Activated naive CD8-positive, alpha-beta T cell treated with anti-CD3 and anti-CD28 coated beads, Interleukin-2, amount 50 U/mL, for 16 hours (primary cell): ENCODE data around the gene ZNF593.

Source experiments
- DNase-seq: peaks from one replicate; pipeline ENCODE4 v3.0.0-alpha.2; 2020; ENCODE audit warnings: low read depth, low spot score

Gene ZNF593

DNA sequence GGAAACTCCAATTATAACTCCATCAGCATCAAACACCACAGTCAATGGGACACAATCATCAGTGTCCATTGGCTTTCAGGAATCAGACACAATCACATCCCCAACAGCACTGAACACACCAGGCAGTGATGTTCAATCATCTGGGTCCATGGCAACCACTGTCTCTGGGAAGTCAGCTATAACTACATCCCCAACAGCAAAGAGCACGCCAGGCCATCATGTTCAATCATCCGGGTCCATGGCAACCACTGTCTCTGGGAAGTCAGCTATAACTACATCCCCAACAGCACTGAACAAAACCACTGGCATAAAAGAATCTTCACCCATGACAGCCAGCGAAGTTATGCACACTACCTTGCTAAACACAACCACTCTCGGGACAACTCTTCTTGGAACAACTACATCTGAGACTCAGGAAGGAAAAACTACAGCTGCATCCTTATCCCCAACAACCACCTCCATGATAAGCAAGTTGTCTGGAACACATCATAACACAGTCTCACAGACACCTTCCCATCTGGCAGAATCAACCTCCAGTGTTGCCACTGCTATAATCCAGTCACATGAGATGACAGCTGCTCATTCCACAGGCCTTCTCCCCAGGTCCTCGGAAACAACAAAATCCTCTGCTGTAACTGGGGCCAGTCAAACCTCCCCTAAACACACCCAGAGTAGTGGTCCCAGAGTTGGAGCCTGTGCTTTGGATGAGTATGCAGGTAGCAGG, 40.6 kb downstream of the ZNF593 start:
- DNase-seq: no peak

DNA sequence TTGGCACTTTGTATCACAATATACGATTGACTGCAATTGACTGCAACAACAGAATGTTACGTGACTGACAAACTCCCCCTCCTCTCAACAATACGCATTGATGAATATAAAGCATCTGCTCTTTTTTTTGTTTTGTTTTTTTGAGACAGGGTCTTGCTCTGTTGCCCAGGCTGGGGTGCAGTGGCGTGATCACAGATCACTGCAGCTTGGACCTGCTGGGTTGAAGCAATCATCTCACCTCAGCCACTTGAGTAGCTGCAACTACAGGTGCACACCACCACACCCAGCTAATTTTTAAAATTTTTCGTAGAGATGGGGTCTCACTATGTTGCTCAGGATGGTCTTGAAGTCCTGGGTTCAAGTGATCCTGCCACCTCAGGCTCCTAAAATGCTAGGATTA, 43.0 kb downstream of the ZNF593 start:
- no peak for DNase-seq

DNA sequence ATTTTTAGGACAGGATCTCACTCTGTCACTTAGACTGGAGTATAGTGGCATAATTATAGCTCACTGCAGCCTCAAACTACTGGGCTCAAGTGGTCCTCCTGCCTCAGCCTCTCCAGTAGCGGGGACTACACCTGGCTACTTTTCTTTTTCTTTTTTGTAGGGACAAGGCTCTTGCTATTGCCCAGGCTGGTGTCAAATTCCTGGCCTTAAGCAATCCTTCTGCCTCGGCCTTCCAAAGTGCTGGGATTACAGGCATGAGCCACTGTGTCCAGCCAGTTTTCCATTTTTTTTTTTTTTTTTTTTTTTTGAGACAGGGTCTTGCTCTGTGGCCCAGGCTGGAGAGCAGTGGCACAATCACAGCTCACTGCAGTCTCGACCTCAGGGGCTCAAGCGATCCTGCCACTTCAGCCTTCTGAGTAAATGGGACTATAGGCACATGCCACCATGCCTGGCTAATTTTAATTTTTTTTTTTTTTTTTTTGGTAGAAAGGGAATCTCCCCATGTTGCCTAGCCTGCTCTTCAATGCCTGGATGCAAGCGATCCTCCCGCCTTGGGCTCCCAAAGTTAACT, 43.7 kb downstream of the ZNF593 start:
- DNase-seq: no peak

DNA sequence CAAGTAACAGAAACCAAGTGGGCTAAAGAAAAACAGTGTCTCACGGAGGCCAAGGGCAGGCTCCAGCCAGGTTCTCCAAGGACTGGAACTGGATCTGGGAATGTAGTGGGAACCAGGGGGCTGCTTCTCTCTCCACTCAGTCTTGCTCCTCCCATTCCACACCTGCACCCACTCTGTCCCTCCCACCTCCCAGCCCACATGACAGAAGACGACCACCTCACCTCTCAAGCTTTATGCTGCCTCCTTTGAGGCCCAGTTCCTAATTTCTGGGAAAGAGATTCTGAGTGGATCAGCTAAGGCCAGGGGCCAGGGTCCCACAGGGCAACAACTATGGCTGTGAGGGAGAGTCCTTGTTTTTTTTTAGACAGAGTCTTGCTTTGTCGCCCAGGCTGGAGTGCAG, 45.5 kb downstream of the ZNF593 start:
- no peak for DNase-seq

DNA sequence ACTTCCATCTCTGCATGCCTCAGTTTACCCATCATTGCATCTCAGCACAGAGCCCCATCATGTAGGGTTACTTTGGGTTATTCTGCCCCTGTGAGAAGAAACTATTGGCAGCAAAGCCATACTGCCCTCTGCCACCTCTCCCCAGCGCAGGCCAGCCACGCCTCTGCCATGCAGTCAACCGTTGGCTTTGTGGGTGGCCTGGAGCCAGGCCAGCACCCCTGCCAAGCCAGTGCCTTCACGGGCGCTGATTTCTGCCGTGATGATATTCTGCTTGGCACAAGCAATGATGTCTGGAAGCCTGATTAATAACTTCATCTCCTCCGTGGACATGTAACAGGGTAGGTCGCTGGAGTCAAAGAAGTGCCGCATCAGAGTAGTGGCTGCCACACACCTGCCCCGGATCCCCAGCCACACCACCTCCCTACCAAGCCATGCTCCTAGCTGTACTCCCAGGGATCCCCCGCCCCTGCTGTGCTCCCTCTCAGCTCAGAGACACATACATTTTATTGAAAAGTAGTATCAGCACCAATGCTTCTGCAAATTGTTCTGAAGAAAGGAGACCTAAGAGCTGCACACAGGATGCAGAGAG, 49.3 kb downstream of the ZNF593 start:
- DNase-seq: no peak
